Stimulated activated effector memory CD8-positive, alpha-beta T cell treated with anti-CD3 and anti-CD28 coated beads, Interleukin-12 subunit alpha, Interleukin-12 subunit beta, amount 100 ng/mL, for 72 hours (primary cell): ENCODE measurements around the gene BIVM.

ENCODE experiments used
- ATAC-seq: fragments of 150-1000 bp; cut with Tn5 transposase; 2 replicates; pipeline ENCODE4 v1.10.0; 2021
- DNase-seq, 2 donors: peaks; one replicate each; pipeline ENCODE4 v3.0.0; 2021 to 2022; ENCODE audit warnings: low spot score in 2 of 2
- H3K27ac Mint-ChIP-seq: one replicate; pipeline ENCODE4 v1.8.0; 2022; ENCODE audit warnings: mild to moderate bottlenecking, mixed read lengths
- H3K36me3 Mint-ChIP-seq: one replicate; pipeline ENCODE4 v1.8.0; 2022; ENCODE audit warnings: mild to moderate bottlenecking, mixed read lengths
- H3K4me1 Mint-ChIP-seq: one replicate; pipeline ENCODE4 v1.8.0; 2022; ENCODE audit warnings: mixed read lengths
- H3K4me3 Mint-ChIP-seq: one replicate; pipeline ENCODE4 v1.8.0; 2022; ENCODE audit warnings: mild to moderate bottlenecking, mixed read lengths
- H3K9me3 Mint-ChIP-seq: one replicate; pipeline ENCODE4 v1.8.0; 2022; ENCODE audit warnings: mixed read lengths

BIVM gene

GRCh38 chr13:102845630-102846260 lies 46.8 kb downstream of the BIVM start, which contains the start of gene ERCC5:
ERCC5 (plus strand) TSS chr13:102846032; CDS start chr13:102846267, 235 bp downstream.
- H3K4me1 Mint-ChIP-seq, result peaks cover 37% of the 10 kb centered on the region
- peaks cover 50% of the 10 kb centered on the region for H3K36me3 Mint-ChIP-seq
- no peaks in the 10 kb centered on the region for H3K9me3 Mint-ChIP-seq
- peak within 1 kb of the TSS; percentile 91 for H3K4me3 Mint-ChIP-seq
- peak; percentile 90 to 98 for DNase-seq
- ATAC-seq, result peak; percentile 93
- H3K27ac Mint-ChIP-seq, result peak within 1 kb of the TSS; percentile 97

DNA sequence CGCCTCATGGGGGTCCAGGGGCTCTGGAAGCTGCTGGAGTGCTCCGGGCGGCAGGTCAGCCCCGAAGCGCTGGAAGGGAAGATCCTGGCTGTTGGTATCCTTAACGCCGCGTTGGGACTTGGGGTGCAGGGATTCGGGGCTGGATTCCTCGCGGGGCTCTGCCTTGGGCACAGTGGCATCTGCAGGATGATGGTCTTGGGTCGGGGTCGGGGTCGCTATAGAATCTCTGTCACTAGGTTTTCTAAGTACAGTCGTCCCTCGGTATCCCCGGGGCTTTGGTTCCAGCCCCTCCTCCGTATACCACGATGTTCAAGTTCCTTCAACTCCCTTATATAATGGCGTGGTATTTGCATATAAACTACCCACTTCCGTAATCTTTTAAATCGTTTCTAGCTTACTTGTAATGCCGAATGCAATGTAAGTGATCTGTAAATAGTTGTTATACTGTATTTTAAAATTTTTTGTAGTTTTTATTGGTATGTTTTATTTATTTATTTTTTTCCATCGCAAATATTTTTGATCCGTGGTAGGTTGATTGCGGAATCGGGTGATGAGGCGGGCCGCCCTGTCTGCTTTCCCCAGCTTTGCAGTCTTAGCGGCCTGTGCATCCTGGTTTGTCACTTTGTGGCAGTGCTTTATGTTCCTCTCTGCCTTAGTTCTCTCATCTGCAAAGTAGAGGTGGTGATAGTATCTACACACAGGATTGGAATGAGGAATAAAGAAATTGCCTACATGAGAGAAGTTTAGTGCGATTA lies 47.5 kb downstream of the BIVM start:
- Mint-ChIP-seq H3K4me3 (peak overlapping the region; percentile 91), H3K4me1 (peaks cover 39% of the 10 kb centered on the region), H3K9me3 (no peaks in the 10 kb centered on the region), H3K27ac (peak overlapping the region; percentile 97), H3K36me3 (peaks cover 50% of the 10 kb centered on the region)
- DNase-seq (peak; percentile 12 to 59), ATAC-seq (peak; percentile 44)

- Mint-ChIP-seq H3K4me1 (peaks cover 39% of the 10 kb centered on the region), H3K36me3 (peaks cover 62% of the 10 kb centered on the region), H3K9me3 (no peaks in the 10 kb centered on the region), H3K27ac (peak overlapping the region; percentile 97), H3K4me3 (peak overlapping the region; percentile 91)
- ATAC-seq, result no peak
- DNase-seq, result no peak
Observed at GRCh38 chr13:102847272-102848234, 48.6 kb downstream of the BIVM start.

- Mint-ChIP-seq H3K27ac (peak overlapping the region; percentile 35), H3K9me3 (no peaks in the 10 kb centered on the region), H3K4me3 (no peak overlapping the region), H3K36me3 (peaks cover 71% of the 10 kb centered on the region), H3K4me1 (peaks cover 45% of the 10 kb centered on the region)
- no peak for DNase-seq
- no peak for ATAC-seq
Observed at GRCh38 chr13:102848956-102849355, 50.0 kb downstream of the BIVM start.

DNA sequence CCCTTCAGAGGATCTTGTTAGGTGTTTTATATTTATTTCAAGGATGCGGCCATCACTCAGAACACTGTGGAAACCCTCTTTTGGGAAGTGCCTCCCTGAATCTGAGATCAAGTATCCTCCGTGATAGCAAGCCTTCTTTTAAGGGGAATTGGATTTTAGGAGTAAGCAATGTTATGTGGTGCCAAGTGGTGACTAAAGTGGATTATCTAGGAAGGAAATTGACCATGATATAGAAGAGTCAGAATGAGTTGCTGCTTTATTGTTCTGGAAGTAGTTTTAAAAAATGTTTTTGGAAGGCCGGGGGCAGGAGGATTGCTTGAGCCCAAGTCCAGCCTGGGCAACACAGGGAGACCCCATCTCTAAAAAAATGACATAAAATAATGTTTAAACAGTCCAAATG lies 53.6 kb downstream of the BIVM start:
- H3K9me3 Mint-ChIP-seq, result no peaks in the 10 kb centered on the region
- peaks cover 46% of the 10 kb centered on the region for H3K4me1 Mint-ChIP-seq
- no peak overlapping the region for H3K4me3 Mint-ChIP-seq
- H3K27ac Mint-ChIP-seq, result peak overlapping the region; percentile 64
- DNase-seq (no peak), ATAC-seq (no peak)
- peaks cover 84% of the 10 kb centered on the region for H3K36me3 Mint-ChIP-seq

- ATAC-seq, result peak; percentile 80
- H3K27ac Mint-ChIP-seq, result peak overlapping the region; percentile 93
Observed at GRCh38 chr13:102854675-102855074, 55.8 kb downstream of the BIVM start.

DNA sequence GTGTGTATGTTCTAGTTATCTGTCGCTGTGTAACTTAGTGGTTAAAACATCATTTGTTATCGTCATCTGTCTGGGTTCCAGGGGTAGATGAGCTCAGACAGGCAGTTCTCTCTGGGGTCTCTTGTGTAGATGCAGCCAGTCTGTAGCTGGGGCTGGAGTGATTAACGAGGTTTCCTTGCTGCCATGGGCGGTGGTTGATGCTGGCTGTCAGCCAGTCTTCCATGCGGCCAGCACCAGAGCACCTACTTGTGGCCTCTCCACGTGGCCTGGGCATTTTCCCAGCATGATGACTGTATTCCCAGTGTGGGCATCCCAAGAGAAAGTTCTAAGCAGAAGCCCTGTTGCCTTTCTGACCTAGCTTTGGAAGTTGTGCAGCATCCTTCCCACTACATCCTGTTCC lies 57.6 kb downstream of the BIVM start:
- no peak overlapping the region for H3K4me3 Mint-ChIP-seq
- H3K27ac Mint-ChIP-seq, result no peak overlapping the region
- ATAC-seq (no peak), DNase-seq (no peak)
- H3K36me3 Mint-ChIP-seq, result peaks cover 100% of the 10 kb centered on the region
- H3K4me1 Mint-ChIP-seq, result peaks cover 24% of the 10 kb centered on the region
- H3K9me3 Mint-ChIP-seq, result no peaks in the 10 kb centered on the region

More at GRCh38 chr13:102854675-102855074, 55.8 kb downstream of the BIVM start:
- peaks cover 36% of the 10 kb centered on the region for H3K4me1 Mint-ChIP-seq
- no peak for DNase-seq
- peaks cover 89% of the 10 kb centered on the region for H3K36me3 Mint-ChIP-seq
- no peaks in the 10 kb centered on the region for H3K9me3 Mint-ChIP-seq
- peak overlapping the region; percentile 44 for H3K4me3 Mint-ChIP-seq

- DNase-seq (no peak), ATAC-seq (no peak)
- no peak overlapping the region for H3K4me3 Mint-ChIP-seq
- no peaks in the 10 kb centered on the region for H3K9me3 Mint-ChIP-seq
- H3K4me1 Mint-ChIP-seq, result peaks cover 44% of the 10 kb centered on the region
- peaks cover 100% of the 10 kb centered on the region for H3K36me3 Mint-ChIP-seq
- peak overlapping the region; percentile 64 for H3K27ac Mint-ChIP-seq
Observed at GRCh38 chr13:102862624-102863210, 63.8 kb downstream of the BIVM start.

DNA sequence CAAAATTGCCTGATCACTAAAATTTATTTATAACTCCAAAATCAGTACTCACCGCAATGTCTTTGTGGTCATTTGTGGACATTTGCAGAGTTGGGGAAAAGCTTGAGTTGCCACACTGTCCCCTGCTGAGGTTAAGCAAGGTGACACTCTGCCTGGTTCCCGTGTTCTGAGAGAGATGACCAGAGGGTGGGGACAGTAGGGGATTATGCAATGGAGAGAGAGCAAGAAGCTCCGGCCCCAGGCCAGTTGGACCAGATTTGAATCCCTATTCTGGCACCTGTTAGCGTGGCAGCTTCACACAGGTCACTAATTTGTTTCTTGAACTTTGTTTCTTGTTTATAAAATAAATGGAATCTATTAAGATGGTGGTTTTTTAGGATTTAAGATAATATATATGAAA lies 64.7 kb downstream of the BIVM start:
- no peaks in the 10 kb centered on the region for H3K9me3 Mint-ChIP-seq
- H3K27ac Mint-ChIP-seq, result no peak overlapping the region
- peaks cover 45% of the 10 kb centered on the region for H3K4me1 Mint-ChIP-seq
- ATAC-seq, result no peak
- H3K36me3 Mint-ChIP-seq, result peaks cover 100% of the 10 kb centered on the region
- no peak overlapping the region for H3K4me3 Mint-ChIP-seq
- DNase-seq, result no peak

DNA sequence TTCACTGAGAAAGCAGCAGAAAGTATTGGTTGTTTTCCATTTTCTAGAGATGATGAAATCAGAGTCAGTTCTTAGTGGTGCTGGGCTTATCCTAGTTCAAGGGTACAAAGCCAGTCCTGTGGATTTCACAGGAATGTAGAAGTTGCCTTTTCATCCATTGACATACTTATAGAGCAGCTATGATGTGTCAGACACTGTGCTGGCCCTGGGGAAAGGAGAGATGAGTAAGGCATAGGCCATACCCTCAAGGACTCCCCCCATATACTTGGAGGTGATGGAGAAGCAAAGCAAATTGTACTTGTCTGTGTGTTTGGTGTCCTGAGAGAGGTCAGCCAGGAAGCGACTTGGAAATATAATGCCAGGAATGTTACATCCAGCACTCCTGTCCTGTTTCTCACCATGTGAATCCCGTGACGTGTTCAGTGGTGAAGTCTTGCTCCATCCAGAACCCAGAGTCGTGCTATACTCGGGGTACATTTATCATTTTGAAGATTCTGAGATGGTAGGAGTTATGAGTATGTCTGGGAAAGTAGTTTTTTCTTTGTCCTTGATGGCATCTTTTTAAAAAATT lies 69.5 kb downstream of the BIVM start:
- Mint-ChIP-seq H3K9me3 (no peaks in the 10 kb centered on the region), H3K27ac (no peak overlapping the region), H3K36me3 (peaks cover 100% of the 10 kb centered on the region), H3K4me1 (peaks cover 59% of the 10 kb centered on the region), H3K4me3 (no peak overlapping the region)
- DNase-seq, result no peak
- no peak for ATAC-seq

- DNase-seq (no peak), ATAC-seq (peak; percentile 66)
- Mint-ChIP-seq H3K9me3 (no peaks in the 10 kb centered on the region), H3K4me1 (peaks cover 42% of the 10 kb centered on the region), H3K36me3 (peaks cover 100% of the 10 kb centered on the region), H3K4me3 (no peak overlapping the region), H3K27ac (peak overlapping the region; percentile 15)
Observed at GRCh38 chr13:102869948-102870676, 71.2 kb downstream of the BIVM start.

GRCh38 chr13:102870677-102871415 lies 71.9 kb downstream of the BIVM start:
- peaks cover 36% of the 10 kb centered on the region for H3K4me1 Mint-ChIP-seq
- H3K9me3 Mint-ChIP-seq, result no peaks in the 10 kb centered on the region
- H3K36me3 Mint-ChIP-seq, result peaks cover 100% of the 10 kb centered on the region
- DNase-seq, result peak in 1 of 2 donors; percentile 34
- H3K4me3 Mint-ChIP-seq, result no peak overlapping the region
- peak overlapping the region; percentile 15 for H3K27ac Mint-ChIP-seq
- ATAC-seq, result peak; percentile 52

DNA sequence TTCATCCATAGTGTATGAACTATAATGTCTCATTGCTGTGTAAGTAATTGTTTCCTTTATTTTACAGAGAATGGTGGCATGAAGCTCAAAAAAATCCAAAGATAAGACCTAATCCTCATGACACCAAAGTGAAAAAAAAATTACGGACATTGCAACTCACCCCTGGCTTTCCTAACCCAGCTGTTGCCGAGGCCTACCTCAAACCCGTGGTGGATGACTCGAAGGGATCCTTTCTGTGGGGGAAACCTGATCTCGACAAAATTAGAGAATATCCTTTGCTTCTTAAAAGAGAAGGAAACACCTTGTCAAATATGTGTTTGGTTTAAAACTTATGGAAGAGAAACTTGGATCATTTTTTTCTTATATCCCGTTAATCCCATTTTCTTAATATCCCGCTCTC lies 73.2 kb downstream of the BIVM start:
- peak overlapping the region; percentile 43 for H3K27ac Mint-ChIP-seq
- no peaks in the 10 kb centered on the region for H3K9me3 Mint-ChIP-seq
- peaks cover 100% of the 10 kb centered on the region for H3K36me3 Mint-ChIP-seq
- ATAC-seq (no peak), DNase-seq (no peak)
- H3K4me1 Mint-ChIP-seq, result peaks cover 34% of the 10 kb centered on the region
- H3K4me3 Mint-ChIP-seq, result peak overlapping the region; percentile 33
